HEK293T (cell line): ENCODE measurements around the gene CCDC120.

Source experiments
- CTCF ChIA-PET: fragments of 350-600 bp; formaldehyde crosslinking; extraction: SDS; loops from one replicate; lab custom pipeline; 2021; ENCODE audit warnings: antibody characterized with exemption, inconsistent platforms; lab: Yijun Ruan, JAX
- POLR2A ChIA-PET: fragments of 350-600 bp; formaldehyde crosslinking; extraction: SDS; loops from one replicate; lab custom pipeline; 2020; ENCODE audit warnings: antibody characterized with exemption, inconsistent platforms; lab: Yijun Ruan, JAX
- DNase-seq: peaks from one replicate; pipeline ENCODE4 v3.0.0; 2012; ENCODE audit warnings: mixed read lengths; ENCODE audit errors: extremely low spot score
- ARNT ChIP-seq: fragments of 450-650 bp; IDR thresholded peaks from 2 replicates; pipeline ENCODE4 v1.6.1; 2017; ENCODE audit warnings: mild to moderate bottlenecking
- BHLHE40 ChIP-seq: fragments of 450-650 bp; IDR thresholded peaks from 2 replicates; pipeline ENCODE4 v1.6.1; 2016; ENCODE audit warnings: mild to moderate bottlenecking, moderate library complexity, borderline replicate concordance
- CTBP1 ChIP-seq: fragments of 450-650 bp; IDR thresholded peaks from 2 replicates; pipeline ENCODE4 v1.6.1; 2016; ENCODE audit warnings: borderline replicate concordance
- ELF4 ChIP-seq: fragments of 450-650 bp; IDR thresholded peaks from 2 replicates; pipeline ENCODE4 v1.6.1; 2017; ENCODE audit warnings: antibody characterized with exemption
- FOXA1 ChIP-seq: fragments of 450-650 bp; IDR thresholded peaks from 2 replicates; pipeline ENCODE4 v1.6.1; 2016; ENCODE audit warnings: mild to moderate bottlenecking
- FOXK2 ChIP-seq: fragments of 450-650 bp; IDR thresholded peaks from 2 replicates; pipeline ENCODE4 v1.6.1; 2016; ENCODE audit warnings: mild to moderate bottlenecking
- FOXM1 ChIP-seq: fragments of 450-650 bp; IDR thresholded peaks from 2 replicates; pipeline ENCODE4 v1.6.1; 2017; ENCODE audit warnings: mild to moderate bottlenecking, borderline replicate concordance
- HDGF ChIP-seq: fragments of 450-650 bp; IDR thresholded peaks from 2 replicates; pipeline ENCODE4 v1.6.1; 2017; ENCODE audit warnings: antibody characterized with exemption, borderline replicate concordance
- L3MBTL2 ChIP-seq: fragments of 450-650 bp; conservative IDR thresholded peaks from 2 replicates; pipeline ENCODE4 v1.6.1; 2016; ENCODE audit warnings: mild to moderate bottlenecking
- LEF1 ChIP-seq: fragments of 450-650 bp; IDR thresholded peaks from 2 replicates; pipeline ENCODE4 v1.6.1; 2017; ENCODE audit warnings: mild to moderate bottlenecking, borderline replicate concordance
- NFRKB ChIP-seq: fragments of 450-650 bp; IDR thresholded peaks from 2 replicates; pipeline ENCODE4 v1.6.1; 2016; ENCODE audit warnings: mild to moderate bottlenecking, moderate library complexity
- SP1 ChIP-seq: fragments of 450-650 bp; IDR thresholded peaks from 2 replicates; pipeline ENCODE4 v1.6.1; 2017
- SUZ12 ChIP-seq: fragments of 450-650 bp; IDR thresholded peaks from 2 replicates; pipeline ENCODE4 v1.6.1; 2016; ENCODE audit warnings: mild to moderate bottlenecking
- TARDBP ChIP-seq: fragments of 450-650 bp; IDR thresholded peaks from 2 replicates; pipeline ENCODE4 v1.6.1; 2016
- ZNF384 ChIP-seq: fragments of 450-650 bp; IDR thresholded peaks from 2 replicates; pipeline ENCODE4 v1.6.1; 2016
- TF ChIP-seq, protein P1 (sequence below): fragments of 450-650 bp; IDR thresholded peaks from 2 replicates; pipeline ENCODE4 v1.6.1; 2016

The CCDC120 gene

GRCh38 chrX:49089553-49089952, 30.8 kb downstream of the CCDC120 start:
- CTCF ChIA-PET = no interaction called here
- TF ChIP-seq L3MBTL2 (no peak), ARNT (no peak), FOXK2 (no peak), BHLHE40 (no peak), NFRKB (no peak), ZNF384 (no peak)
- DNase-seq = no peak
- POLR2A ChIA-PET = interaction anchor here (0.6 to 2.7 kb wide), 2 partner anchors 9 to 204 kb away, joined by 3 to 10 read pairs; partner anchors contain the start of gene WDR45

DNA sequence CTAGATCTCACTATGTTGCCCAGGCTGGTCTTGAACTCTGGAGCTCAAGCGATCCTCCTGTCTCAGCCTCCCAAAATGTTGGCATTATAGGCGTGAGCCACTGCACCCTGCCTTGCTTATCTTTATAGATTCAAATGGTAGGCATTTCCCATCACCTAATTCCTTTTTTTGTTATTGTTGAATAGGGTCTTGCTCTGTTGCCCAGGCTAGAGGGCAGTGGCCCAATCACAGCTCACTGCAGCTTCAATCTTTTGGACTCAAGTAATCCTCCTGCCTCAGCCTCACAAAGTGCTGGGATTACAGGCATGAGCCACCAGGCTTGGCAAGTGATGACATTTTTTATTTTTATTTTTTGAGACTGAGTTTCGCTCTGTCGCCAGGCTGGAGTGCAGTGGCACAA, 37.6 kb downstream of the CCDC120 start:
- TF ChIP-seq HDGF = no peak
- no peak for TF ChIP-seq ARNT
- TF ChIP-seq NFRKB = no peak
- no peak for TF ChIP-seq FOXK2
- POLR2A ChIA-PET = no interaction called here
- DNase-seq = no peak
- CTCF ChIA-PET = interaction anchor here (1.6 kb wide), 1 partner anchor 52 kb away, joined by 3 read pairs; no protein-coding TSS in a partner anchor

DNA sequence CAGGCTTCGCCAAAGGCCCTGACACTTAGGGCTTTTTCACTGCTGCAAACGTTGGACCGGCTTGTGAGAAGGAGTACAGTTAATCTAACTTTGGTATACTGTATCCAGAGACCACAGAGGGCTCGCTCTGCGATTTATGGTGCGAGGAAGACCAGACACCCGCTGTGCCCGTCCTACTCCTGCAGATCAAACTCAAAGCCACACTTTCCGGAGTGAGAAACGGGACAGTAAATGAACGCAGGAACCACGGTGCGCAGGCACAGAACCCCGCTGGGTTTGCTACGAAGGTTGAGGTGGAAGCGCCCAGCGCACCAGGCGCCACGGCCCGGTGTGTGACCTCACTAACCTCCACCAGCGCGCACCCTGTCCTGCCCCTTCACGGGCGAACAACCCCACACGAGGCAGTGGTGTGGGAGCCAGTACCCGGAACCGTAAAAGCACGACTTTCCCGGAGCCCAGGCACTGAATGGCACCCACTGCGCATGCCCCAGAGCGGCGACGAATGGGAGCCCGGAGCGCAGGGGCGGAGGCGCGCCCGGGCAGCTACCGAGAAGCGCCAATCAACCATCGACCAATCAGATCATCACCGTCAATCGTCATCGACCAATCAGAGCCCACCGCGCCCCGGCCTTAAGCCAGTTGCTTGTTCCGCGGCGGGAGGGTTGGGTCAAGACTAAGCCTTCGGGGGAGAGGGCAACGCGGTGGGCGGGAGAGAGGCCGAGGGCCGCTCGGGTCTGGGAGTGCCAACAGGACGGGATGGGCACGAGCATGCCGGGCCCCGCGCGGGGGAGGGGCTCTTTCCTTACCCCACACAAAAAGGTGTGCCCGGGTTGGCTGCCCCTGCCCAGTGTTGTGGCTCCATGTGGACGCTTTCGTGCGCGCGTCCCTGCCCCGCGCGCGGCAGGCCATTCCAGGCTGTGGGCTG, 42.2 kb downstream of the CCDC120 start:
- DNase-seq = peak; percentile 96
- POLR2A ChIA-PET = interaction anchor here (0.6 to 1.2 kb wide), 3 partner anchors 21 to 364 kb away, joined by 3 to 7 read pairs (median 4); partner anchors contain the start of gene WDR45
- CTCF ChIA-PET = no interaction called here
- TF ChIP-seq, protein P1, sequence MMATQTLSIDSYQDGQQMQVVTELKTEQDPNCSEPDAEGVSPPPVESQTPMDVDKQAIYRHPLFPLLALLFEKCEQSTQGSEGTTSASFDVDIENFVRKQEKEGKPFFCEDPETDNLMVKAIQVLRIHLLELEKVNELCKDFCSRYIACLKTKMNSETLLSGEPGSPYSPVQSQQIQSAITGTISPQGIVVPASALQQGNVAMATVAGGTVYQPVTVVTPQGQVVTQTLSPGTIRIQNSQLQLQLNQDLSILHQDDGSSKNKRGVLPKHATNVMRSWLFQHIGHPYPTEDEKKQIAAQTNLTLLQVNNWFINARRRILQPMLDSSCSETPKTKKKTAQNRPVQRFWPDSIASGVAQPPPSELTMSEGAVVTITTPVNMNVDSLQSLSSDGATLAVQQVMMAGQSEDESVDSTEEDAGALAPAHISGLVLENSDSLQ = peak; percentile 98
- peak; percentile 68 for TF ChIP-seq L3MBTL2
- TF ChIP-seq HDGF = no peak
- peak; percentile 58 for TF ChIP-seq CTBP1

DNA sequence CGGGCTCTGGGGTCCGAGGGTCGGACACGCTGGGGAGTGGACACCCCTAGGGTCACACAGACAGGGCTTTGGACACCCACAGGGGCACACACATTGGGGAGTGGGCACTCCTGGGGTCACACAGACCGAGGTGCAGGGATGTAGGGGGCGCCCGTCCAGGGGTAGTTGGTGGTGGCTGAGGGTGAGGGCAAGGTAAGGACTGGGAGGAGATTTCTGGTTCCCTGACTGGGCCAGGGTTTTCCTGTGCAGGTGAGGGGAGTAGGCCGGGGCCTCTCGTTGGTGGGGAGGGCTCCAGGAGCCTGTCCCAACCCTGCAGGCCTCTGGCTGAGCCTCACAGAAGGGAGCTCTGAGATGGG, 42.8 kb downstream of the CCDC120 start:
- no peak for DNase-seq
- TF ChIP-seq SP1 (no peak), ARNT (no peak)
- ChIA-PET POLR2A (interaction anchor here (0.6 to 1.2 kb wide), 3 partner anchors 22 to 364 kb away, joined by 3 to 7 read pairs (median 4); partner anchors contain the start of gene WDR45), CTCF (no interaction called here)

DNA sequence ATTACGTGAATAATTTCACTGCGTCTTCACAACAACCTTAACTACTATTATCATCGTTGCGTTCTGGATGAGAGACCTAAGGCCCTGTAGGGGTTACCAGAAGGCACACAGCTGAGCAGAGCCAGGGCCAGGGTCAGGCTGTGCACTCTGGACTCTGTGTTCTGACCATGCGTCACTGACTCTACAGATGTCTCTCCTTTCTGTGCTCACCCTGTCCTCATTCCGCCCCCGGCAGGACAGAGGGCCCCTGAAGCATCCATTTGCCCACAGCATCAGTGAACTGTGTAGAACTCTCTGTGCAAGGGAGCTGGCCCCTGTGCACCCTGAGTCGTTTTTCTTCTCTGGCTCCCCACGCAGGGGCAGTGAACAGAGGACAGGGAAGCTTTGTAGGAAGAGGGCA, 43.4 kb downstream of the CCDC120 start:
- no peak for DNase-seq
- no peak for TF ChIP-seq FOXA1
- TF ChIP-seq HDGF = no peak
- TF ChIP-seq FOXM1 = no peak
- no peak for TF ChIP-seq NFRKB
- TF ChIP-seq BHLHE40 = no peak
- no peak for TF ChIP-seq SUZ12
- no peak for TF ChIP-seq SP1
- TF ChIP-seq, protein P1 = no peak
- TF ChIP-seq ARNT = no peak
- TF ChIP-seq LEF1 = no peak
- no peak for TF ChIP-seq TARDBP
- no peak for TF ChIP-seq CTBP1
- TF ChIP-seq ELF4 = no peak
- CTCF ChIA-PET = no interaction called here
- POLR2A ChIA-PET = no interaction called here

DNA sequence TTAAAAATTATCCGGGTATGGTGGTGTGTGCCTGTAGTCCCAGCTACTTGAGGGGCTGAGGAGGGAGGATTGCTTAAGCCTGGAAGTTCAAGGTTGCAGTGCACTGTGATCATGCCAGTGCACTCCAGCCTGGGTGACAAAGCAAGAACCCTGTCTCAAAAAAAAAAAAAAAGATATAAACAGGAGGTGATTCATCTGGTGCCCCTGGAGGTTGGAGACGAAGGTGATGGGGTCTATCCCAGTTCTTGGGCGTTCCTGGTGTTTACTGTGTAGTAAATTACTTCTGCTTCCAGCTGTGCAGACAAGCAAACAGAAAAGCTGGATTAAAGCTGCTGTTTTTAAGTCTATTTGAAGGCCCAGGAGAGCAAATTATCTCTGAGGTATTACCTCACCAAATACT, 44.8 kb downstream of the CCDC120 start:
- POLR2A ChIA-PET = no interaction called here
- CTCF ChIA-PET = no interaction called here
- no peak for TF ChIP-seq NFRKB
- TF ChIP-seq HDGF = no peak
- TF ChIP-seq TARDBP = no peak
- TF ChIP-seq L3MBTL2 = no peak
- no peak for TF ChIP-seq ARNT
- TF ChIP-seq SUZ12 = no peak
- no peak for TF ChIP-seq SP1
- TF ChIP-seq FOXK2 = no peak
- TF ChIP-seq CTBP1 = no peak
- no peak for TF ChIP-seq ZNF384
- TF ChIP-seq ELF4 = no peak
- TF ChIP-seq FOXA1 = no peak
- TF ChIP-seq, protein P1 = no peak
- TF ChIP-seq LEF1 = no peak
- no peak for DNase-seq
